ENCODE data around the gene HTR1B.

Gene HTR1B

GRCh38 chr6:77463308-77463860, at the start of gene HTR1B:
HTR1B (minus strand) TSS chr6:77463491; CDS start chr6:77463403, 88 bp downstream.
- no peak for DNase-seq

GRCh38 chr6:77512554-77512953, 49.3 kb upstream of the HTR1B start:
- no peak for DNase-seq

GRCh38 chr6:77511860-77512259, 48.6 kb upstream of the HTR1B start:
- DNase-seq: no peak

GRCh38 chr6:77502981-77503380, 39.7 kb upstream of the HTR1B start:
- no peak for DNase-seq

GRCh38 chr6:77492530-77492929, 29.2 kb upstream of the HTR1B start:
- DNase-seq: no peak

- DNase-seq: no peak
These were observed 24.6 kb upstream of the HTR1B start for GRCh38 chr6:77487808-77488425.

- DNase-seq: no peak
These were observed 19.7 kb upstream of the HTR1B start for GRCh38 chr6:77482981-77483380.

GRCh38 chr6:77474973-77475372, 11.7 kb upstream of the HTR1B start:
- no peak for DNase-seq

GRCh38 chr6:77474286-77474956, 11.1 kb upstream of the HTR1B start:
- no peak for DNase-seq

- no peak for DNase-seq
These were observed 7.7 kb upstream of the HTR1B start for GRCh38 chr6:77470983-77471382.

GRCh38 chr6:77468939-77469338, 5.6 kb upstream of the HTR1B start:
- no peak for DNase-seq

- no peak for DNase-seq
These were observed 3.5 kb upstream of the HTR1B start for GRCh38 chr6:77466451-77467437.

- DNase-seq: no peak
These were observed 2.8 kb upstream of the HTR1B start for GRCh38 chr6:77466055-77466450.

GRCh38 chr6:77464495-77464867, 1.2 kb upstream of the HTR1B start:
- no peak for DNase-seq

- DNase-seq: no peak
These were observed 687 bp upstream of the HTR1B start for GRCh38 chr6:77463861-77464494.

- DNase-seq: no peak
These were observed 658 bp downstream of the HTR1B start for GRCh38 chr6:77462359-77463307.

GRCh38 chr6:77461796-77462195, 1.5 kb downstream of the HTR1B start:
- no peak for DNase-seq

- DNase-seq: no peak
These were observed 4.9 kb downstream of the HTR1B start for GRCh38 chr6:77458421-77458820.

- DNase-seq: no peak
These were observed 5.5 kb downstream of the HTR1B start for GRCh38 chr6:77457720-77458349.

GRCh38 chr6:77456531-77457248, 6.6 kb downstream of the HTR1B start:
- DNase-seq: no peak

Data from activated naive CD4-positive, alpha-beta T cell treated with anti-CD3 and anti-CD28 coated beads, Interleukin-2, amount 50 U/mL, for 16 hours (primary cell).